ENCODE data around the gene SLC24A3. TPM values are rescaled to one million over a fixed set of nuclear protein-coding genes. Genes with fewer than 3 reads are reported as not detected.

Gene SLC24A3
- polyA plus RNA-seq, 1 donor (not counting 4 experiments of a cell fraction or from before 2014, with no cell fraction given): 0.17 TPM

DNA sequence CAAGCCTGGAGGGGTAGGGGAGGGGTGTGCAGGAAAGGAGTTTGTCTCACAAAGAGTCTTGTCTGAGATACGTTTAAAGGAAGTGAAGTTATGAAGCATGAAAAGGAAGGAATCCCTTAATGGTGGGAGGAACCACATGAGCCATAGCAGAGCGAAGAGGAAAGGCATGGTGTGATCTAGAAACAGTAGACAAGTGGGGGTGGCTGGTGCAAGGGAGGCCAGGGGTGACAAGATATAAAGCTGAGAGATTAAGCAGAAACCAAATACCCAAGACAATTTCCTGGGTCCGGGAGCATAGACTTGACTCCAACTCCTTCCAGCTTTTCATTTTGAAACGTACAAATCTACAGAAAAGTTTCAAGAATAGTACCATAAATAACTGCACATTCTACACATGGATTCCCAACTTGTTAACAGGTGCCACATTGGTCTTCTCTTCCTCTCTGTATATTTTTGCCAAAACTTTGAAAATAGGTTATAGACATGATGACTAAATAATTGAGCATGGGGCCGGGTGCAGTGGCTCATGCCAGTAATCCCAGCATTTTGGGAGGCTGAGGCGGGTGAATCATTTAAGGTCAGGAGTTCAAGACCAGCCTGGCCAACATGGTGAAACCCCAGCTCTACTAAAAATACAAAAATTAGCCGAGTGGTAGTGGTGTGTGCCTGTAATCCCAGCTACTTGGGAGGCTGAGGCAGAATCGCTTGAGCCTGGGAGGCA, 211.6 kb downstream of the SLC24A3 start:
- H4K20me1 ChIP-seq (ENCODE audit: control insufficient read depth, extremely low read depth, insufficient read depth, low read length): no peaks in the 10 kb centered on the region
- no peak overlapping the region for H3K4me2 ChIP-seq (ENCODE audit: control insufficient read depth, extremely low read depth, insufficient read depth, low read depth, low read length)
- H3K9ac ChIP-seq (ENCODE audit: control insufficient read depth, extremely low read depth, insufficient read depth, low read length): no peak overlapping the region
- no peak for TF ChIP-seq EZH2 (IDR thresholded peaks at IDR 0.05; ENCODE audit: low read length)
- TF ChIP-seq, protein P1, sequence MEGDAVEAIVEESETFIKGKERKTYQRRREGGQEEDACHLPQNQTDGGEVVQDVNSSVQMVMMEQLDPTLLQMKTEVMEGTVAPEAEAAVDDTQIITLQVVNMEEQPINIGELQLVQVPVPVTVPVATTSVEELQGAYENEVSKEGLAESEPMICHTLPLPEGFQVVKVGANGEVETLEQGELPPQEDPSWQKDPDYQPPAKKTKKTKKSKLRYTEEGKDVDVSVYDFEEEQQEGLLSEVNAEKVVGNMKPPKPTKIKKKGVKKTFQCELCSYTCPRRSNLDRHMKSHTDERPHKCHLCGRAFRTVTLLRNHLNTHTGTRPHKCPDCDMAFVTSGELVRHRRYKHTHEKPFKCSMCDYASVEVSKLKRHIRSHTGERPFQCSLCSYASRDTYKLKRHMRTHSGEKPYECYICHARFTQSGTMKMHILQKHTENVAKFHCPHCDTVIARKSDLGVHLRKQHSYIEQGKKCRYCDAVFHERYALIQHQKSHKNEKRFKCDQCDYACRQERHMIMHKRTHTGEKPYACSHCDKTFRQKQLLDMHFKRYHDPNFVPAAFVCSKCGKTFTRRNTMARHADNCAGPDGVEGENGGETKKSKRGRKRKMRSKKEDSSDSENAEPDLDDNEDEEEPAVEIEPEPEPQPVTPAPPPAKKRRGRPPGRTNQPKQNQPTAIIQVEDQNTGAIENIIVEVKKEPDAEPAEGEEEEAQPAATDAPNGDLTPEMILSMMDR (optimal IDR thresholded peaks at IDR 0.05 in 1 of 3, IDR thresholded peaks at IDR 0.05 in 1 of 3, conservative IDR thresholded peaks at IDR 0.05 in 1 of 3; ENCODE audit: extremely low read depth in 1 of 3, insufficient read depth in 2 of 3, low read length in 3 of 3): no peak
- H3K9me1 ChIP-seq (ENCODE audit: control insufficient read depth, extremely low read depth, insufficient read depth, low read length): no peaks in the 10 kb centered on the region
- H2AFZ ChIP-seq (ENCODE audit: control insufficient read depth, low read length): no peak overlapping the region
- H3K9me3 ChIP-seq (ENCODE audit: control insufficient read depth, low read depth, low read length): no peaks in the 10 kb centered on the region
- H3K4me1 ChIP-seq (ENCODE audit: control insufficient read depth, extremely low read depth, insufficient read depth, low read length): no peaks in the 10 kb centered on the region
- DNase-seq (ENCODE audit: low read depth, low spot score) (no peak), FAIRE-seq (no peak)
- dilution Hi-C loops (cut with MboI; ENCODE audit: extremely low pct_ligation_motif_present, low sequenced_read_pairs): no loop called here
- no peaks in the 10 kb centered on the region for H3K79me2 ChIP-seq (ENCODE audit: control insufficient read depth, insufficient read depth, low read length)
- H3K36me3 ChIP-seq (ENCODE audit: control insufficient read depth in 2 of 2, extremely low read depth in 1 of 2, insufficient read depth in 2 of 2, low read length in 2 of 2): no peaks in the 10 kb centered on the region
- no peak overlapping the region for H3K27ac ChIP-seq (ENCODE audit: control insufficient read depth, insufficient read depth, low read length)
- H3K4me3 ChIP-seq (ENCODE audit: control insufficient read depth in 2 of 3, extremely low read depth in 1 of 3, insufficient read depth in 2 of 3, low read depth in 1 of 3, low read length in 3 of 3): no peak overlapping the region
- no peaks in the 10 kb centered on the region for H3K27me3 ChIP-seq (ENCODE audit: control insufficient read depth, extremely low read depth, insufficient read depth, low read length)

DNA sequence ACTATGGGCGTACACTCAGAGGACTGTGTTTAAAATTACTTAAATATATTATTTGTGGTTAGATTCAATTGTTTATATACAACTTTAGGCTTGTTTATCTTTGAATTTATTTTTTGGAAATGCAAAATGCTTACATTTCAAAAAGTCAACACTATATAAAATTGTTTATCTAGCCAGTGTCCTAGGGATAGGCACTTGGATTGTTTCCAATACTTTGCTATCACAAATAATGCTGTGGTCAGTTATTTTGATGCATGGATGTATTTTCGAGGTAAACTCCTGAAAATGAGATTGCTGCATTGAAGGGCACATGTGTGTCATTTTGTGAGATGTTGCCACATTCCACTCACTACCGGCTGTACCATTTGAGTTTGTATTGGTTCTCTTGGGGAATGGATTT, 213.9 kb downstream of the SLC24A3 start:
- Histone ChIP-seq H2AFZ (ENCODE audit: control insufficient read depth, low read length) (no peak overlapping the region), H3K79me2 (ENCODE audit: control insufficient read depth, insufficient read depth, low read length) (no peaks in the 10 kb centered on the region), H3K27me3 (ENCODE audit: control insufficient read depth, extremely low read depth, insufficient read depth, low read length) (no peaks in the 10 kb centered on the region), H3K9me3 (ENCODE audit: control insufficient read depth, low read depth, low read length) (no peaks in the 10 kb centered on the region), H3K36me3 (ENCODE audit: control insufficient read depth in 2 of 2, extremely low read depth in 1 of 2, insufficient read depth in 2 of 2, low read length in 2 of 2) (no peaks in the 10 kb centered on the region), H3K4me2 (ENCODE audit: control insufficient read depth, extremely low read depth, insufficient read depth, low read depth, low read length) (no peak overlapping the region), H4K20me1 (ENCODE audit: control insufficient read depth, extremely low read depth, insufficient read depth, low read length) (no peaks in the 10 kb centered on the region), H3K4me3 (ENCODE audit: control insufficient read depth in 2 of 3, extremely low read depth in 1 of 3, insufficient read depth in 2 of 3, low read depth in 1 of 3, low read length in 3 of 3) (no peak overlapping the region), H3K9ac (ENCODE audit: control insufficient read depth, extremely low read depth, insufficient read depth, low read length) (no peak overlapping the region), H3K4me1 (ENCODE audit: control insufficient read depth, extremely low read depth, insufficient read depth, low read length) (no peaks in the 10 kb centered on the region), H3K27ac (ENCODE audit: control insufficient read depth, insufficient read depth, low read length) (no peak overlapping the region), H3K9me1 (ENCODE audit: control insufficient read depth, extremely low read depth, insufficient read depth, low read length) (no peaks in the 10 kb centered on the region)
- TF ChIP-seq, protein P1 (optimal IDR thresholded peaks at IDR 0.05 in 1 of 3, IDR thresholded peaks at IDR 0.05 in 1 of 3, conservative IDR thresholded peaks at IDR 0.05 in 1 of 3; ENCODE audit: extremely low read depth in 1 of 3, insufficient read depth in 2 of 3, low read length in 3 of 3): no peak
- DNase-seq (ENCODE audit: low read depth, low spot score) (no peak), FAIRE-seq (no peak)
- dilution Hi-C loops (cut with MboI; ENCODE audit: extremely low pct_ligation_motif_present, low sequenced_read_pairs): no loop called here
